HCT116 (cell line): ENCODE data around the gene TPST1.

Experiments
- CEBPB ChIP-seq: IDR thresholded peaks from 2 replicates; pipeline ENCODE4 v1.6.1; 2012; ENCODE audit warnings: low read depth
- CTCF ChIP-seq, 3 experiments: fragments of 200-600 bp in 1 of 3; sonication (generic) in 1 of 3; IDR thresholded peaks in 2 of 3; conservative IDR thresholded peaks in 1 of 3; 2 replicates each; pipeline ENCODE4 v1.5.1; 2012 to 2017; ENCODE audit warnings: low read depth in 2 of 3, low read length in 2 of 3, antibody characterized with exemption in 1 of 3, borderline replicate concordance in 1 of 3, control low read depth in 1 of 3, mild to moderate bottlenecking in 1 of 3, mixed read lengths in 1 of 3, mixed run types in 1 of 3, moderate library complexity in 1 of 3; ENCODE audit not compliant: insufficient read depth in 1 of 3
- EZH2 ChIP-seq: fragments of 200-600 bp; sonication (generic); IDR thresholded peaks from 2 replicates; pipeline ENCODE4 v1.6.1; 2017; ENCODE audit warnings: antibody characterized with exemption, mixed run types
- EZH2phosphoT487 ChIP-seq: fragments of 200-600 bp; IDR thresholded peaks from 2 replicates; pipeline ENCODE4 v1.6.1; 2018; ENCODE audit warnings: antibody characterized with exemption, borderline replicate concordance
- POLR2A ChIP-seq: IDR thresholded peaks from 2 replicates; pipeline ENCODE4 v1.7.0; 2011; ENCODE audit warnings: borderline replicate concordance; ENCODE audit not compliant: insufficient read depth, insufficient read length; ENCODE audit errors: extremely low read depth
- POLR2AphosphoS5 ChIP-seq: IDR thresholded peaks from 2 replicates; pipeline ENCODE4 v1.6.1; 2011; ENCODE audit warnings: mild to moderate bottlenecking, low read depth, low read length, moderate library complexity

DNA sequence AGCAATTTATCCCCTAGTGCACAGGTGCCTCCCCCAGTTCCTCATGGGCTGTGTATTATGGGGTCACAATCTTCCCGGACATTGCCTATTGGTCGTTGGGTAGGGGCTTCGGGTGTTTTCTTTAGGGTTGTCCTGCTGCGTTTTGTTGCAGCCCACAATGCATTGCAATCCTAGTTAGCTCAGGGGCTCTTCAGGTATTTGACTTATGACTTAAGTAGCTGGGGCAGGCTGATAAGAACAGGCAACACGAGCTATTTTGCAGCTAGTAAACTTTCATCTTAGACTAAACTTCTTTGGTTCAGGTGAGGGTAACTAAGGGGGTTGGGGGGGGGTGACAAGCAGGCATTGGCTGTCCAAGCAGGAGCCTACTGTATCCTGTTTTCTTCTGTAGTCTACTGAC is 158.5 kb downstream of the TPST1 start:
- no peak for TF ChIP-seq EZH2
- no peak for TF ChIP-seq EZH2phosphoT487
- no peak for TF ChIP-seq CTCF (IDR thresholded peaks at IDR 0.05 in 2 of 3, conservative IDR thresholded peaks at IDR 0.05 in 1 of 3; ENCODE audit: borderline replicate concordance in 1 of 3, insufficient read depth in 1 of 3, low read depth in 2 of 3, low read length in 2 of 3)
- no peak for TF ChIP-seq POLR2A
- TF ChIP-seq CEBPB: no peak
- TF ChIP-seq POLR2AphosphoS5: no peak
